ENCODE results near the gene MAGT1.
A peak's percentile ranks its signal among the peaks of the same experiment; 100 is the strongest.
"Not testable (repeated sequence)": the region's sequence is repeated elsewhere in the genome, so short reads cannot be mapped to it uniquely, and the experiment has no call there.

MAGT1 gene

GRCh38 chrX:77831544-77831943 is 63.7 kb downstream of the MAGT1 start:
- not testable (repeated sequence) for H3K4me3 ChIP-seq (ENCODE audit: extremely low read depth, insufficient read depth, low read length, poor library complexity, severe bottlenecking); H3K4me1 ChIP-seq (ENCODE audit: control insufficient read depth, insufficient read depth, low read length, poor library complexity, severe bottlenecking); H3K9me3 ChIP-seq (ENCODE audit: control insufficient read depth, low read length); H3K27ac ChIP-seq (ENCODE audit: low read depth, low read length, severe bottlenecking)
- peaks cover 10% of the 10 kb centered on the region for H3K36me3 ChIP-seq (ENCODE audit: control insufficient read depth, insufficient read depth, low read length)
- 80 to 93% methylated on average over 1 to 2 of the region's 5 CpGs for WGBS, 2 experiments (ENCODE audit: insufficient coverage in 2 of 2)

DNA sequence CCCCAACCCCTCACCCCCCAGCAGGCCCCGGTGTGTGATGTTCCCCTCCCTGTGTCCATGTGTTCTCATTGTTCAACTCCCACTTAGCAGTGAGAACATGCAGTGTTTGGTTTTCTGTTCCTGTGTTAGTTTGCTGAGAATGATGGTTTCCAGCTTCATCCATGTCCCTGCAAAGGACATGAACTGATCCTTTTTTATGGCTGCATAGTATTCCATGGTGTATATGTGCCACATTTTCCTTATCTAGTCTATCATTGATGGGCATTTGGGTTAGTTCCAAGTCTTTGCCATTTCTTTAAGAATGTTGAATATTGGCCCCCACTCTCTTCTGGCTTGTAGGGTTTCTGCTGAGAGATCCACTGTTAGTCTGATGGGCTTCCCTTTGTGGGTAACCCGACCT is 73.2 kb downstream of the MAGT1 start:
- not testable (repeated sequence) for H3K4me3 ChIP-seq (ENCODE audit: extremely low read depth, insufficient read depth, low read length, poor library complexity, severe bottlenecking); H3K9me3 ChIP-seq (ENCODE audit: control insufficient read depth, low read length); H3K27ac ChIP-seq (ENCODE audit: low read depth, low read length, severe bottlenecking); H3K4me1 ChIP-seq (ENCODE audit: control insufficient read depth, insufficient read depth, low read length, poor library complexity, severe bottlenecking)
- H3K36me3 ChIP-seq (ENCODE audit: control insufficient read depth, insufficient read depth, low read length): peaks cover 25% of the 10 kb centered on the region
- WGBS, 2 experiments (ENCODE audit: insufficient coverage in 2 of 2): no CpG with 5 or more reads among the region's 2 CpGs

DNA sequence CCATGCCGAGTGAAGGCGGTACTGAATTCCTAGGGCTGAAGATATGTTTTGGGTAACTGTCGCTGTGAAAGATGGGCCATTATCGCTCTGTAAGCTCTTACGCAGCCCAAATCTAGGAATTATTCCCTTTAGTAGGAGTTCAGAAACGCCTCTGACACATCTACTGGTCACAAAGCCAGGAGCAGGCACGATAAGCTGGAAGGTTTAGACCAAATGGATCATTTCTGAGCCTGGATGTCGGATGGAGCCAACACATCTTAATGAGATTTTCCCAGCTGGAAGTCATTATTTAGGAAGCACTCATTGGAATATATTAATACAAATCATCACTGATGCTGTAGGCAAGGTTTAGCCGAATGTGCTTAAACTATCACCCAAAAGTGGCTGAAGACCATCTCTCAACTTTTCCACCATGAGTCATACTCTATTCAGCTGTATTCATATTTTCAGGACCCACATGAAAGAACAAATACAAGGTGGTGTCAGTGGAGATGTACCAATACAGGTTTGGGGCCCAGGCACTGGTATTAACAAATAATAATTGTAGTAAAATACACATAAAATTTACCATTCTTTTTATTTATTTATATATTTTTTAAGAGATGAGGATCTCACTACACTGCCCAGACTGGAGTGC is 75.0 kb downstream of the MAGT1 start:
- H3K4me1 ChIP-seq (ENCODE audit: control insufficient read depth, insufficient read depth, low read length, poor library complexity, severe bottlenecking): no peaks in the 10 kb centered on the region
- WGBS, 2 experiments (ENCODE audit: insufficient coverage in 2 of 2): 93 to 100% methylated on average over 3 of the region's 9 CpGs
- no peak overlapping the region for H3K27ac ChIP-seq (ENCODE audit: low read depth, low read length, severe bottlenecking)
- no peak overlapping the region for H3K4me3 ChIP-seq (ENCODE audit: extremely low read depth, insufficient read depth, low read length, poor library complexity, severe bottlenecking)
- H3K9me3 ChIP-seq (ENCODE audit: control insufficient read depth, low read length): no peaks in the 10 kb centered on the region
- H3K36me3 ChIP-seq (ENCODE audit: control insufficient read depth, insufficient read depth, low read length): peaks cover 20% of the 10 kb centered on the region

- H3K4me3 ChIP-seq (ENCODE audit: extremely low read depth, insufficient read depth, low read length, poor library complexity, severe bottlenecking): no peak overlapping the region
- no peak overlapping the region for H3K27ac ChIP-seq (ENCODE audit: low read depth, low read length, severe bottlenecking)
- no peaks in the 10 kb centered on the region for H3K9me3 ChIP-seq (ENCODE audit: control insufficient read depth, low read length)
- WGBS, 2 experiments (ENCODE audit: insufficient coverage in 2 of 2): no CpG with 5 or more reads among the region's 1 CpG
- no peaks in the 10 kb centered on the region for H3K36me3 ChIP-seq (ENCODE audit: control insufficient read depth, insufficient read depth, low read length)
- no peaks in the 10 kb centered on the region for H3K4me1 ChIP-seq (ENCODE audit: control insufficient read depth, insufficient read depth, low read length, poor library complexity, severe bottlenecking)
Measured at GRCh38 chrX:77814210-77814609, 81.0 kb downstream of the MAGT1 start.

- no peak overlapping the region for H3K4me3 ChIP-seq (ENCODE audit: extremely low read depth, insufficient read depth, low read length, poor library complexity, severe bottlenecking)
- H3K9me3 ChIP-seq (ENCODE audit: control insufficient read depth, low read length): no peaks in the 10 kb centered on the region
- H3K36me3 ChIP-seq (ENCODE audit: control insufficient read depth, insufficient read depth, low read length): no peaks in the 10 kb centered on the region
- WGBS, 2 experiments (ENCODE audit: insufficient coverage in 2 of 2): no CpG with 5 or more reads among the region's 1 CpG
- H3K4me1 ChIP-seq (ENCODE audit: control insufficient read depth, insufficient read depth, low read length, poor library complexity, severe bottlenecking): no peaks in the 10 kb centered on the region
- H3K27ac ChIP-seq (ENCODE audit: low read depth, low read length, severe bottlenecking): no peak overlapping the region
Measured at GRCh38 chrX:77802201-77802600, 93.0 kb downstream of the MAGT1 start.

- WGBS, 2 experiments (ENCODE audit: insufficient coverage in 2 of 2): 100% methylated on average over 1 of the region's 1 CpG; no CpG with 5 or more reads in 1 of the 2 experiments
Measured at GRCh38 chrX:77795124-77795523, 100.1 kb downstream of the MAGT1 start.

DNA sequence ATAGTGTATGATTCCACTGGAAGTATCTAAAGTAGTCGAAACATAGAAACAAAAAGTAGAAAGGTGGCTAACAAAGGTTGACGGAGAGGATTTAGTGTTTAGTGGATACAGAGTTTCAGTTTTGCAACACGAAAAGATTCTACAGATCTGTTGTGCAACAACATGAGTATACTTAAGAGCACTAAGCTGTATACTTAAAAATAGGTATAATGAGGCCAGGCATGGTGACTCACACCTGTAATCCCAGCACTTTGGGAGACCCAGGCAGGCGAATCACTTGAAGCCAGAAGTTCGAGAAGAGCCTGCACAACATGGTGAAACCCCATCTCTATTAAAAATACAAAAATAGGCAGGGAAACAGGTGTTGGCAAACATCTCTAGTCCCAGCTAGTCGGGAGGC is 101.3 kb downstream of the MAGT1 start:
- Histone ChIP-seq H3K9me3 (ENCODE audit: control insufficient read depth, low read length) (no peaks in the 10 kb centered on the region), H3K36me3 (ENCODE audit: control insufficient read depth, insufficient read depth, low read length) (no peaks in the 10 kb centered on the region), H3K4me1 (ENCODE audit: control insufficient read depth, insufficient read depth, low read length, poor library complexity, severe bottlenecking) (no peaks in the 10 kb centered on the region), H3K4me3 (ENCODE audit: extremely low read depth, insufficient read depth, low read length, poor library complexity, severe bottlenecking) (no peak overlapping the region), H3K27ac (ENCODE audit: low read depth, low read length, severe bottlenecking) (no peak overlapping the region)
- 100% methylated on average over 2 of the region's 6 CpGs; no CpG with 5 or more reads in 1 of the 2 experiments for WGBS, 2 experiments (ENCODE audit: insufficient coverage in 2 of 2)

More at GRCh38 chrX:77795124-77795523, 100.1 kb downstream of the MAGT1 start:
- H3K9me3 ChIP-seq (ENCODE audit: control insufficient read depth, low read length): no peaks in the 10 kb centered on the region
- no peak overlapping the region for H3K27ac ChIP-seq (ENCODE audit: low read depth, low read length, severe bottlenecking)
- H3K36me3 ChIP-seq (ENCODE audit: control insufficient read depth, insufficient read depth, low read length): no peaks in the 10 kb centered on the region
- no peaks in the 10 kb centered on the region for H3K4me1 ChIP-seq (ENCODE audit: control insufficient read depth, insufficient read depth, low read length, poor library complexity, severe bottlenecking)
- H3K4me3 ChIP-seq (ENCODE audit: extremely low read depth, insufficient read depth, low read length, poor library complexity, severe bottlenecking): no peak overlapping the region

GRCh38 chrX:77788050-77788449 is 107.2 kb downstream of the MAGT1 start:
- no peak overlapping the region for H3K27ac ChIP-seq (ENCODE audit: low read depth, low read length, severe bottlenecking)

GRCh38 chrX:77786365-77786680 is 108.9 kb downstream of the MAGT1 start:
- no peaks in the 10 kb centered on the region for H3K36me3 ChIP-seq (ENCODE audit: control insufficient read depth, insufficient read depth, low read length)

More at GRCh38 chrX:77788050-77788449, 107.2 kb downstream of the MAGT1 start:
- no peaks in the 10 kb centered on the region for H3K4me1 ChIP-seq (ENCODE audit: control insufficient read depth, insufficient read depth, low read length, poor library complexity, severe bottlenecking)
- WGBS, 2 experiments (ENCODE audit: insufficient coverage in 2 of 2): no CpG with 5 or more reads among the region's 2 CpGs
- no peaks in the 10 kb centered on the region for H3K9me3 ChIP-seq (ENCODE audit: control insufficient read depth, low read length)
- no peaks in the 10 kb centered on the region for H3K36me3 ChIP-seq (ENCODE audit: control insufficient read depth, insufficient read depth, low read length)
- H3K4me3 ChIP-seq (ENCODE audit: extremely low read depth, insufficient read depth, low read length, poor library complexity, severe bottlenecking): no peak overlapping the region

GRCh38 chrX:77785486-77786364 is 109.5 kb downstream of the MAGT1 start, which contains the start of gene ATRX:
Gene ATRX (minus strand): TSS chrX:77786216. CDS start chrX:77786001, 215 bp downstream.
- Histone ChIP-seq H3K4me3 (ENCODE audit: extremely low read depth, insufficient read depth, low read length, poor library complexity, severe bottlenecking) (peak within 1 kb of the TSS; percentile 57), H3K4me1 (ENCODE audit: control insufficient read depth, insufficient read depth, low read length, poor library complexity, severe bottlenecking) (no peaks in the 10 kb centered on the region)

More at GRCh38 chrX:77786365-77786680, 108.9 kb downstream of the MAGT1 start:
- peak overlapping the region; percentile 99 for H3K27ac ChIP-seq (ENCODE audit: low read depth, low read length, severe bottlenecking)
- H3K4me1 ChIP-seq (ENCODE audit: control insufficient read depth, insufficient read depth, low read length, poor library complexity, severe bottlenecking): no peaks in the 10 kb centered on the region
- peak overlapping the region; percentile 57 for H3K4me3 ChIP-seq (ENCODE audit: extremely low read depth, insufficient read depth, low read length, poor library complexity, severe bottlenecking)
- no peaks in the 10 kb centered on the region for H3K9me3 ChIP-seq (ENCODE audit: control insufficient read depth, low read length)
- no CpG with 5 or more reads among the region's 5 CpGs for WGBS, 2 experiments (ENCODE audit: insufficient coverage in 2 of 2)

GRCh38 chrX:77779695-77780094 is 115.5 kb downstream of the MAGT1 start:
- H3K4me3 ChIP-seq (ENCODE audit: extremely low read depth, insufficient read depth, low read length, poor library complexity, severe bottlenecking): no peak overlapping the region
- no peaks in the 10 kb centered on the region for H3K9me3 ChIP-seq (ENCODE audit: control insufficient read depth, low read length)
- WGBS, 2 experiments (ENCODE audit: insufficient coverage in 2 of 2): 83% methylated on average over 1 of the region's 3 CpGs; no CpG with 5 or more reads in 1 of the 2 experiments
- H3K36me3 ChIP-seq (ENCODE audit: control insufficient read depth, insufficient read depth, low read length): no peaks in the 10 kb centered on the region
- no peaks in the 10 kb centered on the region for H3K4me1 ChIP-seq (ENCODE audit: control insufficient read depth, insufficient read depth, low read length, poor library complexity, severe bottlenecking)
- H3K27ac ChIP-seq (ENCODE audit: low read depth, low read length, severe bottlenecking): no peak overlapping the region

More at GRCh38 chrX:77785486-77786364, 109.5 kb downstream of the MAGT1 start, which contains the start of gene ATRX:
- Histone ChIP-seq H3K9me3 (ENCODE audit: control insufficient read depth, low read length) (no peaks in the 10 kb centered on the region), H3K27ac (ENCODE audit: low read depth, low read length, severe bottlenecking) (peak within 1 kb of the TSS; percentile 99), H3K36me3 (ENCODE audit: control insufficient read depth, insufficient read depth, low read length) (no peaks in the 10 kb centered on the region)
- 0 to 2% methylated on average over 13 to 14 of the region's 61 CpGs for WGBS, 2 experiments (ENCODE audit: insufficient coverage in 2 of 2)
